Left cardiac atrium (tissue), 4 donors: ENCODE data around the gene LTBP4. TPM values are rescaled to one million over a fixed set of nuclear protein-coding genes. Genes with fewer than 3 reads are reported as not detected.
"Not testable (repeated sequence)": the region's sequence is repeated elsewhere in the genome, so short reads cannot be mapped to it uniquely, and the experiment has no call there.

ENCODE experiments used
- ATAC-seq, 2 donors: fragments of 200-7000 bp; cut with Tn5 transposase; one replicate each; pipeline ENCODE4 v1.9.1; 2020; ENCODE audit warnings: mild to moderate bottlenecking in 2 of 2, moderate library complexity in 2 of 2
- DNase-seq: peaks from one replicate; pipeline ENCODE4 v3.0.0-alpha.2; 2020
- intact Hi-C, 2 donors: fragments of 100-400 bp; cut with DNase I; formaldehyde crosslinking; loops; one replicate each; pipeline versions ENCODE4 v1.14.1 to v1.15.1; 2022 to 2023
- total RNA-seq, 2 donors: library from RNA; stranded (reverse); fragmentation: NEBNext Ultra II Directional; extraction: Animal tissue kit (Norgen Biotek cat#: 25700); gene quantifications; one replicate each; pipeline ENCODE4 v1.2.1, GENCODE V29; 2021
- donor health status: DM: no; HTN: yes; CAD: no.
- donor health status: DM: no; HTN: yes; CAD: no; lungs with severe emphysema.
- donor health status: DM: yes; HTN: yes; CAD: no.
- donor health status: Dilated cardiomyopathy.

The LTBP4 gene
- total RNA-seq, 2 donors from 2014 or later: 272 to 361 TPM

- DNase-seq (no peak), ATAC-seq (peak; percentile 55 to 61)
- intact Hi-C loops: no loop called here
Measured at GRCh38 chr19:40640744-40641143, 39.6 kb downstream of the LTBP4 start.

- ATAC-seq (peak in 1 of 2 donors; percentile 42), DNase-seq (no peak)
- intact Hi-C loops: no loop called here
Measured at GRCh38 chr19:40641281-40641680, 40.1 kb downstream of the LTBP4 start.

GRCh38 chr19:40642051-40642706 lies 41.0 kb downstream of the LTBP4 start:
- intact Hi-C loops: no loop called here
- ATAC-seq: no peak
- DNase-seq: no peak

- DNase-seq: no peak
- ATAC-seq: no peak
- intact Hi-C loops: no loop called here
Measured at GRCh38 chr19:40642757-40643305, 41.7 kb downstream of the LTBP4 start.

GRCh38 chr19:40646743-40647254 lies 45.6 kb downstream of the LTBP4 start:
- DNase-seq (no peak), ATAC-seq (no peak)
- intact Hi-C loops: no loop called here

- DNase-seq, intact Hi-C loops: not testable (repeated sequence)
Measured at GRCh38 chr19:40649903-40650675, 48.9 kb downstream of the LTBP4 start.

GRCh38 chr19:40650749-40651305 lies 49.7 kb downstream of the LTBP4 start:
- ATAC-seq (peak; percentile 23 to 43), DNase-seq (no peak)
- intact Hi-C loops: no loop called here

More at GRCh38 chr19:40649903-40650675, 48.9 kb downstream of the LTBP4 start:
- not testable (repeated sequence) for ATAC-seq

- DNase-seq, ATAC-seq, intact Hi-C loops: not testable (repeated sequence)
Measured at GRCh38 chr19:40652303-40652702, 51.1 kb downstream of the LTBP4 start.

- ATAC-seq, DNase-seq, intact Hi-C loops: not testable (repeated sequence)
Measured at GRCh38 chr19:40655684-40656083, 54.5 kb downstream of the LTBP4 start.

- no peak for ATAC-seq
Measured at GRCh38 chr19:40658031-40658430, 56.9 kb downstream of the LTBP4 start.

GRCh38 chr19:40659116-40659515 lies 57.9 kb downstream of the LTBP4 start:
- ATAC-seq (no peak), DNase-seq (no peak)
- intact Hi-C loops: no loop called here

More at GRCh38 chr19:40658031-40658430, 56.9 kb downstream of the LTBP4 start:
- intact Hi-C loops: no loop called here
- DNase-seq: no peak

GRCh38 chr19:40659566-40659965 lies 58.4 kb downstream of the LTBP4 start:
- intact Hi-C loops: no loop called here
- DNase-seq (no peak), ATAC-seq (no peak)

GRCh38 chr19:40661616-40662015 lies 60.4 kb downstream of the LTBP4 start:
- ATAC-seq (no peak), DNase-seq (no peak)
- intact Hi-C loops: loop anchor here (2.0 to 10.0 kb wide), 5 partner anchors 41 to 483 kb away; no protein-coding TSS in a partner anchor

- intact Hi-C loops: loop anchor here (2.0 to 10.0 kb wide), 5 partner anchors 39 to 482 kb away; no protein-coding TSS in a partner anchor
- ATAC-seq: peak; percentile 86 to 87
Measured at GRCh38 chr19:40662925-40663694, 61.9 kb downstream of the LTBP4 start.

GRCh38 chr19:40663695-40664692 lies 62.8 kb downstream of the LTBP4 start:
- intact Hi-C loops: loop anchor here (2.0 to 10.0 kb wide), 5 partner anchors 38 to 481 kb away; no protein-coding TSS in a partner anchor
- ATAC-seq (peak; percentile 1 to 42), DNase-seq (no peak)

More at GRCh38 chr19:40662925-40663694, 61.9 kb downstream of the LTBP4 start:
- peak; percentile 93 for DNase-seq

- intact Hi-C loops: loop anchor here in 1 of 2 donors (10.0 kb wide), 1 partner anchor 138 kb away; no protein-coding TSS in a partner anchor
- ATAC-seq: no peak
- DNase-seq: no peak
Measured at GRCh38 chr19:40666803-40667438, 65.8 kb downstream of the LTBP4 start.

- DNase-seq (no peak), ATAC-seq (no peak)
- intact Hi-C loops: loop anchor here in 1 of 2 donors (10.0 kb wide), 1 partner anchor 137 kb away; no protein-coding TSS in a partner anchor
Measured at GRCh38 chr19:40667602-40668001, 66.4 kb downstream of the LTBP4 start.
